Transverse colon (tissue), 4 donors: ENCODE results near the gene LONP1. TPM values are rescaled to one million over a fixed set of nuclear protein-coding genes. Genes with fewer than 3 reads are reported as not detected.

ENCODE experiments used
- DNase-seq: peaks from one replicate; pipeline ENCODE4 v3.0.0-alpha.2; 2019
- H3K27ac ChIP-seq, 4 donors: fragments of 200-600 bp; sonication (generic); 2 replicates each; pipeline ENCODE4 v1.5.1; 2016 to 2018; ENCODE audit warnings: inconsistent platforms in 4 of 4
- H3K27me3 ChIP-seq: fragments of 200-600 bp; sonication (generic); 2 replicates; pipeline ENCODE4 v1.5.1; 2017; ENCODE audit warnings: inconsistent platforms
- H3K36me3 ChIP-seq, 4 donors: fragments of 200-600 bp; sonication (generic); 2 replicates each; pipeline ENCODE4 v1.5.1; 2017 to 2019; ENCODE audit warnings: inconsistent platforms in 4 of 4
- H3K4me1 ChIP-seq, 4 donors: fragments of 200-600 bp; sonication (generic); 2 replicates each; pipeline ENCODE4 v1.5.1; 2017 to 2020; ENCODE audit warnings: inconsistent platforms in 4 of 4
- H3K4me3 ChIP-seq, 4 donors: fragments of 200-600 bp; sonication (generic); 1 replicate in 1 of 4; 2 replicates in 3 of 4; pipeline versions ENCODE4 v1.5.1 to v1.6.1; 2017 to 2019; ENCODE audit warnings: inconsistent platforms in 4 of 4
- H3K9me3 ChIP-seq, 2 donors: fragments of 200-600 bp; sonication (generic); 2 replicates each; pipeline ENCODE4 v1.5.1; 2017 to 2019; ENCODE audit warnings: inconsistent platforms in 2 of 2
- CTCF ChIP-seq, 5 experiments: fragments of 200-600 bp in 3 of 5; fragments of 450-650 bp in 2 of 5; sonication (generic) in 3 of 5; IDR thresholded peaks; 1 replicate in 2 of 5; 2 replicates in 3 of 5; pipeline ENCODE4 v1.5.1; 2016 to 2017; ENCODE audit warnings: antibody characterized with exemption in 5 of 5, inconsistent platforms in 3 of 5, mild to moderate bottlenecking in 2 of 5, moderate library complexity in 1 of 5
- EP300 ChIP-seq: sonication (generic); formaldehyde crosslinking; IDR thresholded peaks from one replicate; pipeline ENCODE4 v1.6.1; 2017; ENCODE audit warnings: antibody characterized with exemption, low read depth
- POLR2A ChIP-seq: fragments of 450-650 bp; IDR thresholded peaks from one replicate; pipeline ENCODE4 v1.6.1; 2016; ENCODE audit warnings: antibody characterized with exemption, mild to moderate bottlenecking, moderate library complexity
- POLR2AphosphoS5 ChIP-seq, 3 donors: sonication (generic); formaldehyde crosslinking; IDR thresholded peaks; one replicate each; pipeline ENCODE4 v1.6.1; 2016; ENCODE audit warnings: antibody characterized with exemption in 3 of 3
- WGBS, 2 donors: methylation state at CpG; one replicate each; pipeline ENCODE4 v1.1.5; 2018; ENCODE audit warnings: low coverage in 1 of 2; 5-methylcytosine and 5-hydroxymethylcytosine counted together
- in situ Hi-C, 4 donors: fragments of 200-750 bp; cut with MboI; loops; one replicate each; pipeline versions ENCODE4 v1.15.0 to v1.15.1; 2017; ENCODE audit warnings: low sequenced_read_pairs in 3 of 4, low pct_ligation_motif_present in 1 of 4, low pct_unique_long_range_greater_than_20kb in 1 of 4
- intact Hi-C: fragments of 100-400 bp; cut with DNase I; formaldehyde crosslinking; loops from one replicate; pipeline ENCODE4 v1.15.1; 2023; ENCODE audit warnings: low total_unique reads
- total RNA-seq, 4 donors: library from RNA; depleted of rRNA; stranded (reverse); fragments of >200 nt; gene quantifications; one replicate each; pipeline ENCODE4 v1.1.0, GENCODE V29; 2016

Gene LONP1
- total RNA-seq, 4 donors from 2014 or later, result 28.7 to 164 (median 39.8) TPM

GRCh38 chr19:5642204-5642603 is 77.7 kb downstream of the LONP1 start:
- H3K36me3 ChIP-seq, result peaks cover 0 to 52% (median 19%) of the 10 kb centered on the region in 4 donors
- in situ Hi-C loops (no loop called here), intact Hi-C loops (no loop called here)
- no peaks in the 10 kb centered on the region for H3K9me3 ChIP-seq
- 95 to 100% methylated on average over 1 to 2 of the region's 2 CpGs for WGBS, 2 donors
- no peaks in the 10 kb centered on the region for H3K27me3 ChIP-seq
- no peak for DNase-seq
- no peak overlapping the region for H3K27ac ChIP-seq
- TF ChIP-seq POLR2AphosphoS5 (IDR thresholded peaks at IDR 0.05) (no peak), POLR2A (no peak), CTCF (IDR thresholded peaks at IDR 0.05) (no peak), EP300 (no peak)
- no peak overlapping the region for H3K4me3 ChIP-seq
- H3K4me1 ChIP-seq, result peaks cover 0 to 14% (median 0%) of the 10 kb centered on the region in 4 donors

Other genes with a start within 250 kb of the LONP1 start
- gene TINCR, start 152.2 kb downstream of the LONP1 start, total RNA-seq, result 10 to 100 TPM in 3 of 4 donors, not detected in 1; 13.2 to 45.3 (median 22.7) TPM
- 100 to 1,000 TPM in 2 of 4 donors, 10 to 100 TPM in 2; 64.0 to 283 (median 124) TPM for gene SAFB2, start 97.4 kb downstream of the LONP1 start, total RNA-seq
- gene SAFB, start 97.1 kb downstream of the LONP1 start, total RNA-seq, result 100 to 1,000 TPM in 3 of 4 donors, 10 to 100 TPM in 1; 90.5 to 368 (median 185) TPM
- 10 to 100 TPM; 30.3 to 73.5 (median 52.6) TPM for gene MICOS13, start 39.6 kb downstream of the LONP1 start, total RNA-seq
- gene HSD11B1L, start 39.1 kb downstream of the LONP1 start, total RNA-seq, result 10 to 100 TPM; 10.8 to 30.1 (median 16.6) TPM
- 100 to 1,000 TPM in 3 of 4 donors, 10 to 100 TPM in 1; 87.9 to 636 (median 329) TPM for gene RPL36, start 29.9 kb downstream of the LONP1 start, total RNA-seq
- gene CATSPERD, start 491 bp upstream of the LONP1 start, total RNA-seq, result not detected
- 10 to 100 TPM in 1 of 4 donors, 1 to 10 TPM in 3; 1.1 to 10.5 (median 1.6) TPM for gene PRR22, start 64.6 kb upstream of the LONP1 start, total RNA-seq
- 10 to 100 TPM; 28.3 to 86.6 (median 56.6) TPM for gene DUS3L, start 71.0 kb upstream of the LONP1 start, total RNA-seq
- gene NRTN, start 84.9 kb upstream of the LONP1 start, total RNA-seq, result 1 to 10 TPM in 3 of 4 donors, under 1 TPM in 1; 0.82 to 3.8 (median 1.5) TPM
- 100 to 1,000 TPM in 2 of 4 donors, 10 to 100 TPM in 2; 71.9 to 251 (median 115) TPM for gene FUT6, start 119.6 kb upstream of the LONP1 start, total RNA-seq
- gene FUT3, start 131.3 kb upstream of the LONP1 start, total RNA-seq, result 100 to 1,000 TPM; 180 to 222 (median 191) TPM
- 1 to 10 TPM in 1 of 4 donors, not detected in 3; 4.8 TPM for gene FUT5, start 150.4 kb upstream of the LONP1 start, total RNA-seq
- gene NDUFA11, start 183.6 kb upstream of the LONP1 start, total RNA-seq, result 100 to 1,000 TPM; 149 to 352 (median 235) TPM
- 10 to 100 TPM in 2 of 4 donors, 1 to 10 TPM in 2; 8.9 to 59.5 (median 18.4) TPM for gene VMAC, start 184.7 kb upstream of the LONP1 start, total RNA-seq
- gene CAPS, start 194.1 kb upstream of the LONP1 start, total RNA-seq, result 10 to 100 TPM; 24.6 to 57.3 (median 38.0) TPM